HG02943 (cell line): ENCODE results near the gene TUT1.
A peak's percentile ranks its signal among the peaks of the same experiment; 100 is the strongest.
"Not testable (repeated sequence)": the region's sequence is repeated elsewhere in the genome, so short reads cannot be mapped to it uniquely, and the experiment has no call there.

Experiments
- ATAC-seq: cut with Tn5 transposase; IDR thresholded peaks from one replicate; pipeline ENCODE4 v1.9.1; 2021; ENCODE audit warnings: mild to moderate bottlenecking, low read depth, moderate library complexity; ENCODE audit not compliant: unreplicated experiment

Gene TUT1

GRCh38 chr11:62591448-62592145, at the start of gene TUT1:
TSS of gene TUT1 (minus strand) at chr11:62591523. CDS start at chr11:62591485, 38 bp downstream.
- ATAC-seq: peak; percentile 87

- ATAC-seq: no peak
Measured at GRCh38 chr11:62632492-62632891, 41.2 kb upstream of the TUT1 start.

- no peak for ATAC-seq
Measured at GRCh38 chr11:62627713-62628112, 36.4 kb upstream of the TUT1 start.

- ATAC-seq: no peak
Measured at GRCh38 chr11:62622476-62623089, 31.3 kb upstream of the TUT1 start.

- peak; percentile 90 for ATAC-seq
Measured at GRCh38 chr11:62621567-62622470, 30.5 kb upstream of the TUT1 start, which contains the start of gene B3GAT3. TSS of gene B3GAT3 (minus strand) at chr11:62621986. CDS start at chr11:62621947, 39 bp downstream.

- ATAC-seq: no peak
Measured at GRCh38 chr11:62621027-62621566, 29.8 kb upstream of the TUT1 start.

- not testable (repeated sequence) for ATAC-seq
Measured at GRCh38 chr11:62616957-62617356, 25.6 kb upstream of the TUT1 start.

- no peak for ATAC-seq
Measured at GRCh38 chr11:62615521-62615920, 24.2 kb upstream of the TUT1 start.

GRCh38 chr11:62614275-62614674, 23.0 kb upstream of the TUT1 start:
- ATAC-seq: no peak

- ATAC-seq: no peak
Measured at GRCh38 chr11:62613291-62613778, 22.0 kb upstream of the TUT1 start.

- ATAC-seq: peak; percentile 61
Measured at GRCh38 chr11:62612366-62613290, 21.3 kb upstream of the TUT1 start, which contains the start of the genes EML3 and ROM1. TSS of gene EML3 (minus strand) at chr11:62612775. CDS start at chr11:62612457, 318 bp downstream. TSS of gene ROM1 (plus strand) at chr11:62613257. CDS start at chr11:62613282, 25 bp downstream.

- peak; percentile 13 for ATAC-seq
Measured at GRCh38 chr11:62611705-62612365, 20.5 kb upstream of the TUT1 start.

GRCh38 chr11:62610814-62611704, 19.7 kb upstream of the TUT1 start:
- ATAC-seq: no peak

GRCh38 chr11:62610403-62610802, 19.1 kb upstream of the TUT1 start:
- ATAC-seq: no peak

GRCh38 chr11:62608776-62609175, 17.5 kb upstream of the TUT1 start:
- no peak for ATAC-seq

GRCh38 chr11:62607714-62608113, 16.4 kb upstream of the TUT1 start:
- ATAC-seq: no peak

GRCh38 chr11:62605902-62606301, 14.6 kb upstream of the TUT1 start:
- ATAC-seq: no peak

- ATAC-seq: no peak
Measured at GRCh38 chr11:62605467-62605866, 14.1 kb upstream of the TUT1 start.
